Upper lobe of left lung (tissue), 6 donors: ENCODE results near the gene TRMT5. TPM values are rescaled to one million over a fixed set of nuclear protein-coding genes. Genes with fewer than 3 reads are reported as not detected.

Source experiments
- ATAC-seq, 2 donors: fragments of 200-7000 bp; cut with Tn5 transposase; one replicate each; pipeline ENCODE4 v1.9.1; 2022; ENCODE audit warnings: mild to moderate bottlenecking in 2 of 2, moderate library complexity in 2 of 2; ENCODE audit not compliant: low FRiP score in 2 of 2
- DNase-seq, 2 donors: peaks; one replicate each; pipeline ENCODE4 v3.0.0-alpha.2; 2019 to 2020
- H3K27ac ChIP-seq, 4 donors: fragments of 200-600 bp; sonication (generic); one replicate each; pipeline ENCODE4 v1.5.1; 2016 to 2019
- H3K27me3 ChIP-seq, 4 donors: fragments of 200-600 bp; sonication (generic); one replicate each; pipeline ENCODE4 v1.5.1; 2017 to 2019
- H3K36me3 ChIP-seq, 4 donors: fragments of 200-600 bp; sonication (generic); one replicate each; pipeline ENCODE4 v1.5.1; 2016 to 2019
- H3K4me1 ChIP-seq, 4 donors: fragments of 200-600 bp; sonication (generic); one replicate each; pipeline ENCODE4 v1.5.1; 2018 to 2019
- H3K4me3 ChIP-seq, 4 donors: fragments of 200-600 bp; sonication (generic); one replicate each; pipeline ENCODE4 v1.5.1; 2017 to 2019; ENCODE audit warnings: mild to moderate bottlenecking in 2 of 4, moderate library complexity in 1 of 4
- H3K9me3 ChIP-seq, 4 donors: fragments of 200-600 bp; sonication (generic); one replicate each; pipeline ENCODE4 v1.5.1; 2018 to 2019
- CTCF ChIP-seq, 6 experiments: fragments of 450-650 bp in 4 of 6; fragments of 200-600 bp in 2 of 6; sonication (generic) in 2 of 6; IDR thresholded peaks; one replicate each; pipeline ENCODE4 v1.5.1; 2016 to 2019; ENCODE audit warnings: antibody characterized with exemption in 6 of 6
- EP300 ChIP-seq, 4 donors: sonication (generic); formaldehyde crosslinking; IDR thresholded peaks; one replicate each; pipeline ENCODE4 v1.5.1; 2017; ENCODE audit warnings: antibody characterized with exemption in 4 of 4, control low read depth in 2 of 4
- POLR2A ChIP-seq, 4 donors: fragments of 450-650 bp; IDR thresholded peaks; one replicate each; pipeline ENCODE4 v1.5.1; 2016 to 2017; ENCODE audit warnings: antibody characterized with exemption in 4 of 4, mild to moderate bottlenecking in 2 of 4
- POLR2AphosphoS5 ChIP-seq, 2 donors: sonication (generic); formaldehyde crosslinking; IDR thresholded peaks; one replicate each; pipeline ENCODE4 v1.5.1; 2017; ENCODE audit warnings: antibody characterized with exemption in 2 of 2
- WGBS, 2 donors: methylation state at CpG; one replicate each; pipeline ENCODE4 v1.1.5; 2017 to 2018; 5-methylcytosine and 5-hydroxymethylcytosine counted together
- total RNA-seq, 6 donors: library from RNA; depleted of rRNA in 4 of 6; stranded (reverse); fragments of >200 nt in 4 of 6; gene quantifications; one replicate each; pipeline versions ENCODE4 v1.1.0 to v1.2.1, GENCODE V29; 2016 to 2021
- donor health status: DM: no; HTN: no; CAD: no; lungs with moderate emphysema.
- donor health status: DM: no; HTN: yes; CAD: no; lungs with severe emphysema.

TRMT5 gene
- total RNA-seq, 6 donors from 2014 or later = 2.0 to 53.4 (median 9.1) TPM

- ATAC-seq (no peak), DNase-seq (no peak)
- H3K4me1 ChIP-seq = no peaks in the 10 kb centered on the region
- WGBS, 2 donors = 72 to 77% methylated on average over 1 of the region's 1 CpG
- H3K27me3 ChIP-seq = no peaks in the 10 kb centered on the region
- H3K27ac ChIP-seq = no peak overlapping the region
- no peaks in the 10 kb centered on the region for H3K9me3 ChIP-seq
- no peak overlapping the region for H3K4me3 ChIP-seq
- no peaks in the 10 kb centered on the region for H3K36me3 ChIP-seq
- TF ChIP-seq POLR2AphosphoS5 (IDR thresholded peaks at IDR 0.05) (no peak), POLR2A (IDR thresholded peaks at IDR 0.05) (no peak), EP300 (IDR thresholded peaks at IDR 0.05) (no peak), CTCF (IDR thresholded peaks at IDR 0.05) (no peak)
Observed at GRCh38 chr14:60945984-60946383, 34.9 kb downstream of the TRMT5 start.

GRCh38 chr14:60944204-60944603 is 36.7 kb downstream of the TRMT5 start:
- no peak for DNase-seq
- H3K4me1 ChIP-seq = no peaks in the 10 kb centered on the region
- 63 to 65% methylated on average over 4 of the region's 4 CpGs for WGBS, 2 donors
- no peaks in the 10 kb centered on the region for H3K27me3 ChIP-seq
- no peak overlapping the region for H3K4me3 ChIP-seq
- H3K36me3 ChIP-seq = no peaks in the 10 kb centered on the region
- H3K27ac ChIP-seq = no peak overlapping the region
- no peaks in the 10 kb centered on the region for H3K9me3 ChIP-seq
- no peak for ATAC-seq
- no peak for TF ChIP-seq POLR2AphosphoS5 (IDR thresholded peaks at IDR 0.05)
- no peak for TF ChIP-seq EP300 (IDR thresholded peaks at IDR 0.05)
- no peak for TF ChIP-seq CTCF (IDR thresholded peaks at IDR 0.05)
- no peak for TF ChIP-seq POLR2A (IDR thresholded peaks at IDR 0.05)

GRCh38 chr14:60943637-60944032 is 37.2 kb downstream of the TRMT5 start:
- no peaks in the 10 kb centered on the region for H3K27me3 ChIP-seq
- no peak overlapping the region for H3K27ac ChIP-seq
- 94 to 100% methylated on average over 1 of the region's 1 CpG for WGBS, 2 donors
- DNase-seq (no peak), ATAC-seq (no peak)
- TF ChIP-seq POLR2AphosphoS5 (IDR thresholded peaks at IDR 0.05) = no peak
- no peak for TF ChIP-seq EP300 (IDR thresholded peaks at IDR 0.05)
- TF ChIP-seq POLR2A (IDR thresholded peaks at IDR 0.05) = no peak
- no peak for TF ChIP-seq CTCF (IDR thresholded peaks at IDR 0.05)
- no peak overlapping the region for H3K4me3 ChIP-seq
- no peaks in the 10 kb centered on the region for H3K36me3 ChIP-seq
- H3K9me3 ChIP-seq = no peaks in the 10 kb centered on the region
- H3K4me1 ChIP-seq = no peaks in the 10 kb centered on the region

- Histone ChIP-seq H3K4me3 (no peak overlapping the region), H3K27me3 (no peaks in the 10 kb centered on the region), H3K9me3 (no peaks in the 10 kb centered on the region), H3K36me3 (no peaks in the 10 kb centered on the region), H3K4me1 (no peaks in the 10 kb centered on the region), H3K27ac (no peak overlapping the region)
- ATAC-seq (no peak), DNase-seq (no peak)
- TF ChIP-seq CTCF (IDR thresholded peaks at IDR 0.05) = no peak
- no peak for TF ChIP-seq POLR2A (IDR thresholded peaks at IDR 0.05)
- TF ChIP-seq EP300 (IDR thresholded peaks at IDR 0.05) = no peak
- TF ChIP-seq POLR2AphosphoS5 (IDR thresholded peaks at IDR 0.05) = no peak
Observed at GRCh38 chr14:60935319-60935718, 45.6 kb downstream of the TRMT5 start.

GRCh38 chr14:60933920-60934655 is 46.8 kb downstream of the TRMT5 start:
- Histone ChIP-seq H3K4me3 (no peak overlapping the region), H3K36me3 (no peaks in the 10 kb centered on the region), H3K27me3 (no peaks in the 10 kb centered on the region), H3K27ac (no peak overlapping the region), H3K9me3 (no peaks in the 10 kb centered on the region), H3K4me1 (no peaks in the 10 kb centered on the region)
- 93% methylated on average over 8 of the region's 8 CpGs for WGBS, 2 donors
- TF ChIP-seq CTCF (IDR thresholded peaks at IDR 0.05) (no peak), POLR2AphosphoS5 (IDR thresholded peaks at IDR 0.05) (no peak), EP300 (IDR thresholded peaks at IDR 0.05) (no peak), POLR2A (IDR thresholded peaks at IDR 0.05) (no peak)
- no peak for ATAC-seq
- no peak for DNase-seq
